HG02973 (cell line): ENCODE measurements around the gene KCNH2.
"Not testable (repeated sequence)": the region's sequence is repeated elsewhere in the genome, so short reads cannot be mapped to it uniquely, and the experiment has no call there.

Source experiments
- ATAC-seq: cut with Tn5 transposase; IDR thresholded peaks from one replicate; pipeline ENCODE4 v1.9.1; 2021; ENCODE audit warnings: moderate library complexity; ENCODE audit not compliant: unreplicated experiment

KCNH2 gene

DNA sequence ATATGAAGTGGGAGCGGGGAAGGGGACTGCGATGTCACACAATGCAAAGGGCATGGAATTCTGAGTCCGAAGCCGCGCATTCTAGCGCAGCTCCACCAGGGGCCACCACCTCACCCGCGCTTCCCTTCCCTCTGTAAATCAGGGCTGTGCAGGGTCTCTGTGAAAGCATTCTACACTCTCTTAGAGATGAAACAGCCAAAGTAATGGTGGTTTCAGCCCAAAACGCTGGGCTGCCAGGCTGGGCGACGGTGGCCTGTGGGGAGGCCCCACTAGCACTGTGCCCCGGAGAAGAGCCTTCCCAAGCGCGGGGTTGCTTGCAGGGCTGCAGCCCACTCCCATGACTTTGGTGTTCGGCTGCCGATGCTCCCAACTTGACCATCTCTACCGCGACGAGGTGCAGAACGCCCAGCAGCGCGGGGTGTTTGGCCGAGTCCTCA, 34.8 kb upstream of the KCNH2 start:
- no peak for ATAC-seq

DNA sequence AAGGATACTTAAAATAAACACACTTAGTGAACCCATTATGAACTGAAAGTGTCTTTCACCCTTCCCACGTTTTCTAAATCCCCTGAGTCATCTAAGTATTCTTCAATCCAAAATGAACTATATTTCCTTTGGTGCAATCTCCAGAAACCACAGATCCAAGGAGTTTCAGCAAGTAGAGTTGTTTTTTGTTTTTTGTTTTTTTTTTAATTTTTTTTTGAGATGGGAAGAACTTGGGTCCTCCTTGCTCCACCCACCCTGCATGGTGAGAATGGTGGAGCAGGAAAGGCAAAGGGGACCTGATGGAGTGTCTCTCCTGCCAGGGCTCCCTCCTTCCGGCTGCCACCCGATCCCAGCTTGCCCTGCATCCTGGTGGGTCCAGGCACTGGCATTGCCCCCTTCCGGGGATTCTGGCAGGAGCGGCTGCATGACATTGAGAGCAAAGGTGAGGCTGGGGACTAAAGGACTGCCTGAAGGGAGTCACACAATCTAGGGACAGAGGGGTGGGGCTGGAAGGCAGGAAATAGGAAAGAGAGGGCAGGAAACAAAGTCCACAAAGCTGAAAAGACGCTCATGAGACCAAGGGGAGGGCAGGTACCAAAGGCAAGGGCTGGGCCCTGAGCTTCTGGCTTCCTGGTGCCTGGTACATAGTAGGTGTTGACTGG, 34.0 kb upstream of the KCNH2 start:
- ATAC-seq: no peak

DNA sequence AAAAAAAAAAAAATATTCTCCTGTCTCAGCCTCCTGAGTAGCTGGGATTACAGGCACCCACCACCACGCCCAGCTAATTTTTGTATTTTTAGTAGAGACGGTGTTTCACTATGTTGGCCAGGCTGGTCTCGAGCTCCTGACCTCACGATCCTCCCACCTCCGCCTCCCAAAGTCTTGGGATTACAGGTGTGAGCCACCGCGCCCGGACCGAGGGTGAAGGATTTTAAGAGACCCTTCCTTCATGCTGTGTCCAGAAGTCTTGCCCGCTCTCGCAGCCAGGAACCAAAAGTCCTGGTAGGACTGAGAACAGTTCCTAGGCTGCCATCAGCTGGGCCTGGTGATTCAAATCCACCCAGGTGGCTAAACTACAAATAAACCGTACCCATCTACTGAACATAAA, 33.5 kb upstream of the KCNH2 start:
- not testable (repeated sequence) for ATAC-seq

DNA sequence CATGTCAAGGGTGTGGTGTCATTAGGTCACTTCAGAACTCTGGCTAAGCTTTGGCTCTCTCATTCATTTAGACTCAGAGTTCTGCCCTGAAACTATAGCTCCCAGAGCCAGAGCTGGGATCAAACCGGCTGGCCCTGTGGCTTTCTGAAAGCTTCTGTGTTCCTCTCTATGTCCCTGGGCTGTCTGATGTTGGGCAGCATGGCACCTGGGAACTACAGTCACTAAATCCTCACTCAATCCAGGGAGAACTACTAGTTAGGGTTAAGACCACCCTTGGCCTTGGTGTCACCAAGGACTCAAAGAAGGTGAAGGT, 32.9 kb upstream of the KCNH2 start:
- ATAC-seq: no peak

DNA sequence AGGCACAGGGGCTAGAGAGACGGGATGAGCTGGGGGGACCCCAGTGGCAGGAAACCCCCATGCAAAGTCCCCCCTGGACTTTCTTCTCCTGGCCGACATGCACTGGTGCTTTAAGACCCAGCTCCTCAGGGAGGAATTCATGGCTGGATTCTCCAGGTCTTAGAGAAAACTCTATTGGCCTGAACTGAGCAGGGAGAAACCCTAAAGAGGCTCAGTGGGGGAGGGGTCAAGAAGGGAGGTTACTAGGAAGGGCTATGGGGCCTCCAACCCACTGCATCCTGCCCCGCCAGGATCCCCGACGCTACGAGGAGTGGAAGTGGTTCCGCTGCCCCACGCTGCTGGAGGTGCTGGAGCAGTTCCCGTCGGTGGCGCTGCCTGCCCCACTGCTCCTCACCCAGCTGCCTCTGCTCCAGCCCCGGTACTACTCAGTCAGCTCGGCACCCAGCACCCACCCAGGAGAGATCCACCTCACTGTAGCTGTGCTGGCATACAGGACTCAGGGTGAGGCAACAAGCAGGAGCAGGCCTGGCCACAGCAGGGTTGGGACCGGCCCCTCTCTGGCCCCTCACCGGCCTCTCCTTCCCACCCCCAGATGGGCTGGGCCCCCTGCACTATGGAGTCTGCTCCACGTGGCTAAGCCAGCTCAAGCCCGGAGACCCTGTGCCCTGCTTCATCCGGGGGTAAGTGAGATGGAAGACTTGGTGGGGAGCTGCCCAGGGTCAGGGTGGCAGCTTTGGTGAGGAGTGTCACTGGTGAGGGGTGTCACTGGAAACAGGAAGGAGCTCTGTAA, 32.4 kb upstream of the KCNH2 start:
- ATAC-seq: no peak

DNA sequence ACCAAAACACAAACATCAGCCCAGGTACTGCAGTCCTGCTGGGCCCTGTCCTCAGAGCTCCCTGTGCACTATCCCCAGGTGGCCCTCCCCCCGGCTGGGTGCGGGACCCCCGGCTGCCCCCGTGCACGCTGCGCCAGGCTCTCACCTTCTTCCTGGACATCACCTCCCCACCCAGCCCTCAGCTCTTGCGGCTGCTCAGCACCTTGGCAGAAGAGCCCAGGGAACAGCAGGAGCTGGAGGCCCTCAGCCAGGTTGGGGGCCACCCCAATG, 31.9 kb upstream of the KCNH2 start:
- no peak for ATAC-seq

DNA sequence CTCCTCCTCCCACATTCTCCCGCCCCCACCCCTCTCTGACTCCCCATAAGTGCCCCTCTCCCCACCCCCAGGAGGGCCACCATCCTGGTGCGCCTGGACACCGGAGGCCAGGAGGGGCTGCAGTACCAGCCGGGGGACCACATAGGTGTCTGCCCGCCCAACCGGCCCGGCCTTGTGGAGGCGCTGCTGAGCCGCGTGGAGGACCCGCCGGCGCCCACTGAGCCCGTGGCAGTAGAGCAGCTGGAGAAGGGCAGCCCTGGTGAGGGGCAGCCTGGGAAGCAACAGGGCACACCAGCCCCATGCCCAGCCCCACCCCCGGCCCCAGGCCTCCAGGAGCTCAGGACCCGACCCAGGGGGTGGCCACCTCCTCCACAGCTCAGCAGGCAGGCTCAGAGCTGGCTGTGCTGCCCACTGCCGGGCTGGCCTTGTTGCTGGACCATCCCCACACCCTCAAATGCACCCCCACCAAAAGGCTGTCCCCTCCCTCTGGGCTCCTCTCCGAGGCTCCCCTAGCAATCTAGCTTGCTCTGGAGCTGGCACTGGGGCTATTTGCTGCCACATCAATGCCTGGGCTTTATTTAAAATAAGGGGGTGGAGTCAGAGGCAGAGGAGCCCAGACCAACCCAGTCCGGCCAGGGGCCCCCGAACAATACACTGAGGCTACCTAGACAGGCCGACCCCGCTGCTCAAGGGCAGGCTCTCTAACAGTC, 31.4 kb upstream of the KCNH2 start:
- ATAC-seq: no peak

DNA sequence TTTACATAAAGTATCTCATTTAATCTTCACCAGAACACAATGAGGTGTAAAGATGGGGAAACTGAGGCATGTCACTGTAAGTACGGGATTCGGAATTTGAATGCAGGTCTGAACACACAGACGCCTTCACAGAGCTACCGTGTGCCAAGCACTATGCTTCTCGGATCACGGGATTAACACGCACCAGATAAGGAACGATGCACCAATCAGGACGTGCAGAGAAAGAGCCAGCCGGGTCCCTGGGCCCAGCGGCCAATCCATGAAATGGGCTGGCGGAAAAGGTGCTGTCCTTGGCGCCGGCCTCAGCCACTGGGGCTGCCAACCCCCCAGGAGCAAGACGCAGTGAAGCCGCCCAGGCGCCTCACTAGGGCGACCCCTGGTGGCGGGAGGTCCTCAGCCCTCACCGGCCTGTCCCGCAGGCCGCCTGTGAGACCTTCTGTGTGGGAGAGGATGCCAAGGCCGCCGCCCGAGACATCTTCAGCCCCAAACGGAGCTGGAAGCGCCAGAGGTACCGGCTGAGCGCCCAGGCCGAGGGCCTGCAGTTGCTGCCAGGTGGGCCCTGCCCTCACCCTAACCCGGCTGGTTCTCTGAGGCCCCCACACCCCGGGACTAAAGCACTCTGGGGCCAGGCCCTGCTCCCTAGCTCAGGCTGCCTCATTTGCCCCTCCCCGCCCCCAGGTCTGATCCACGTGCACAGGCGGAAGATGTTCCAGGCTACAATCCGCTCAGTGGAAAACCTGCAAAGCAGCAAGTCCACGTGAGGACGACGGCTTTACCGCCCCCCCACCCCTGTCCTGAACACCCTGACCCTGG, 30.6 kb upstream of the KCNH2 start:
- peak; percentile 72 for ATAC-seq

DNA sequence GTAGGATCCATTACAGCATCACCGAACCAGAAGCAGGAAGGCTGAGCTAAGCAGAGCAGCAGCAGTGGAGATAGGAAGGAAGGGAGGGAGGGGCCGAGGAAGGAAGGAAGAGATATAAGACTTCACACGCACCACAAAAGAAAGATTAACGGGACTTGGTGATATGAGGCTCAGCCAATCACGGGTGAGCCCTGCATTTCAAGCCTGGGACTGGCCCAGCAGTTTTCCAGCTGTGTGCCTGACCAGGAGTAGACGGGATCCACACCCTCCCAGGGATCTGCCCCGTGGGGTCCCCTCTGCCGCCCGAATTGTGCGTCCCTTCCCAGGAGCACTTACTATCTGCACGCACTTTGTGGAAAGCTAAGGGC, 30.0 kb upstream of the KCNH2 start:
- ATAC-seq: no peak

DNA sequence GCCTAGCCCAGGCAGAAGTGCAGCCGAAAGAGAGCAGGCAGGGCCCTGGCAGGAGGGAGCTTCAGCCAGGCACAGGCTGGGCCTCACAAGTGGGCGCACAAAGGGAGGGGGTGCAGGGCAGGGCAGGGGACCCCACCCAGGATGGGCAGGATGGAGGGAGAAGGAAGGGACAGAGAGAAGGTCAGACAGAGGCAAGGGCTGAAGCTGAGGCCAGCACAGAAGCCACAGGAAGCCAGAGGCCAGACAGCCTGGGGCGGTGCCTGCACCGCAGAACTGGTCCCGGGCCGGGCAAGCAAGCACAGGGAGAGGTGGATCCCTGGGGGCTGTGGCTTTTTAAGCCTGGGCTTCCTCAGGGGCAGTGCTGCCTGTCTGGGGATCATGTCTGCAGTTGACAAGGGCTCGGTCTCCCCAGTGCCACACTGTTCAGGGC, 29.4 kb upstream of the KCNH2 start:
- no peak for ATAC-seq

DNA sequence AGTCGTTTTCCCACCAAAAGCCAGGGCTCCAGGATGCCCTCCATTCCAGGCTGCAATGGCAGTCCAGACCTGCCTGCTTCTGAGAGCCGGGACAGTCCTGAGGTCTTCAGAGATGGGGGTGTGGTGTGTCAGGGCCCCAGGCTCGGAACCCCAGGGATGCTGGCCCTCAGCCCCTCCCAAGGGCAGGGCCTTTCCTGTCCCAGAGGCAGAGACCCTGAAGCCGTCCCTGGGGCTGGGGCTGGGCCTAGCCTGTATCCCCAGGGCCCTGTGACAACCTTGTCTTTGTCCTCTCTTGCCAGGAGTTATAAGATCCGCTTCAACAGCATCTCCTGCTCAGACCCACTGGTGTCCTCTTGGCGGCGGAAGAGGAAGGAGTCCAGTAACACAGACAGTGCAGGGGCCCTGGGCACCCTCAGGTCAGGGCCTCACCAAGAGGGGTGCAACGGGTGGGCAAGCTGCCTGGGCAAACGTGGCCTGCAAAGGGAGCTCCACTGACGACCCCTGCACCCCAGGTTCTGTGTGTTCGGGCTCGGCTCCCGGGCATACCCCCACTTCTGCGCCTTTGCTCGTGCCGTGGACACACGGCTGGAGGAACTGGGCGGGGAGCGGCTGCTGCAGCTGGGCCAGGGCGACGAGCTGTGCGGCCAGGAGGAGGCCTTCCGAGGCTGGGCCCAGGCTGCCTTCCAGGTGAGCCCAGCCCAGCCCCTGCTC, 28.6 kb upstream of the KCNH2 start:
- no peak for ATAC-seq

DNA sequence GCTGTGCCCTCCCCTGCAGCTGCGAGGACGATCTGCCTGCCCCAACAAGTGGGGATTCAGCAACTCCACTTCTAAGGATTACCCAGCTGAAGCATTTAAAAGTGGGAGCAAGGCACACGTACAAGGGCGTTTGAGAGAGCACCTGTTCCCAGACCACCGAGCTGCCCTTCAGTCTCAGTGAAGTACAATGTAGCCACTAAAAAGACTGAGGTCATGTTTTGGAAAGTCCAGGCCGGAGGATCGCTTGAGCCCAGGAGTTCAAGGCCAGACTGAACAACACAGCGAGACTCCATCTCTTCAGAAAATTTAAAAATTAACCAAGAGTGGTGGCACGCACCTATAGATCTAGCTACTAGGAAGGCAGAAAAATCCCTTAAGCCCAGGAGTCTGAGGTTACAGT, 27.4 kb upstream of the KCNH2 start:
- no peak for ATAC-seq

DNA sequence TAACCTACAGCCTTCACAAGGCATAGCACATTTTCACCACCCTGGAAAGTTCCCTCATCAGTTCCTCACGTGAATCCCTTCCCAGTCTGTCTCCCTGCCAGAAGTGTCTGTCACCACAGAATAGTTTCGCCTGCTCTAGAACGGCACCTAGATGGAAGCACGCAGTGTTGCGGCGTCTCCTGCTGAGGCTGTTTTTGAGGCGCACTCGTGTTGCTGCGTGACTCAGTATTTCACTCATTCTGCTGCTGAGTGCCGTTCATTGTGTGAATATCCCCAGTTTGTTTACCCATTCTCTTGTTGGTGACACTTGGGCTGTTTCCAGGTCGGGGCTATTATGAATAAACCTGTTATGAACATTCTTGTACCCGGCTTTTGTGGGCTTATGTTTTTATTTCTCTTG, 25.5 kb upstream of the KCNH2 start:
- no peak for ATAC-seq

DNA sequence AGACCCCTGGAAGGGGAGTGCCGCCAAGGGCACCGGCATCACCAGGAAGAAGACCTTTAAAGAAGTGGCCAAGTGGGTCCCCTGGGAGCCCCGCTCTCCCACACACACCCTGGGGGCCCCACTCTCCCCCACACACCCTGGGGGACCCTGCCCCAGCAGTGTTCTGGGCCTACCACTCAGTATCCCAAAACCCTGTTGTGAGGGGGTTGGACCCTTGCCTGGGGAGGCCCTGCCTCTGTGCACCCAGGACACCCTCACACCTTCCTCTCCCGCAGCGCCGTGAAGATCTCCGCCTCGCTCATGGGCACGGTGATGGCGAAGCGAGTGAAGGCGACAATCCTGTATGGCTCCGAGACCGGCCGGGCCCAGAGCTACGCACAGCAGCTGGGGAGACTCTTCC, 23.4 kb upstream of the KCNH2 start:
- ATAC-seq: no peak

DNA sequence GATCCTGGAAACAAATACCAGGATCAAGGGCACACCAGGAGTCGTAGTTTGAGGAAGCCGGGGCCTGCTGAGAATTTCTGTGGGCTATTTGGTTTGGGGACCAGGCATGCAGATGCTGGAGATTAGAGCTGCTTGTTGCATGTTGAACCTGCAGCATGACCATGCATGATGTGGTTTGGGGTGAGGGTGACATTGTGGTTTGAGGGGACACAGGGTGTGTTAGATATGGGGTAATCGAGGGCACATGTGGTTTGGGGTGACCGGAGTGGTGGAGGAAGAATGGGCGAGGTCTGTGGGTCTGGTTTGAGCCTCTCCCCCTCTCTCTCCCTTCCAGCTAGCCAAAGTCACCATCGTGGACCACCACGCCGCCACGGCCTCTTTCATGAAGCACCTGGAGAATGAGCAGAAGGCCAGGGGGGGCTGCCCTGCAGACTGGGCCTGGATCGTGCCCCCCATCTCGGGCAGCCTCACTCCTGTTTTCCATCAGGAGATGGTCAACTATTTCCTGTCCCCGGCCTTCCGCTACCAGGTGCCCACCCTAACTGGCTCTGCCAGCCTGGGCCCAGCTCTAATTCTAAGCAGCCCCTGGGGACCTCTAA, 22.9 kb upstream of the KCNH2 start:
- ATAC-seq: no peak

DNA sequence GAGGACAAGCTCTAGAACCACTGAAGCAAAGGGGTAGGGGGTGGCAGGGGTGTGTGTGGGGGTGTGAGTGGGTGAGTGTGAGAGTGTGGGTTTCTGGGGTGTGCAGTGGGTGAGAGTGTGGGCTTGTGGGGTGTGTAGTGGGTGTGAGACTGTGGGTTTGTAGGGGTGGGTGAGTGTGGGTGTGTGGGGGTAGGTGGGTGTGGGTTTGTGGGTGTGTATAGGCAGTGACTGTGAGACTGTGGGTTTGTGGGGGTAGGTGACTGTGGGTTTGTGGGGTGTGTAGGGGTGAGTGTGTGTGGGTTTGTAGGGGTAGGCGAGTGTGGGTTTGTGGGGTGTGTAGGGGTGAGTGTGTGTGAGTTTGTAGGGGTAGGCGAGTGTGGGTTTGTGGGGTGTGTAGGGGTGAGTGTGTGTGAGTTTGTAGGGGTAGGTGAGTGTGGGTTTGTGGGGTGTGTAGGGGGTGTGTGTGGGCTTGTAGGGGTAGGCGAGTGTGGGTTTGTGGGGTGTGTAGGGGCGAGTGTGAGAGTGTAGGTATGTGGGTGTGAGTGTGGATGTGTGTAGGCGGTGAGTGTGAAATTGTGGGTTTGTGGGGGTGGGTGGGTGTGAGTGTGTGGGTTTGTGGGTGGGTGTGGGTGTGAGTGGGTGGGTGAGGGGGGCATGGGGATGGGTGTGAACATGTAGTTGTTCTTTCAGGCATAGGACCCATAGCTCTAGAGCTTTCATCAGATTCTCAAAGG, 21.5 kb upstream of the KCNH2 start:
- ATAC-seq: no peak

DNA sequence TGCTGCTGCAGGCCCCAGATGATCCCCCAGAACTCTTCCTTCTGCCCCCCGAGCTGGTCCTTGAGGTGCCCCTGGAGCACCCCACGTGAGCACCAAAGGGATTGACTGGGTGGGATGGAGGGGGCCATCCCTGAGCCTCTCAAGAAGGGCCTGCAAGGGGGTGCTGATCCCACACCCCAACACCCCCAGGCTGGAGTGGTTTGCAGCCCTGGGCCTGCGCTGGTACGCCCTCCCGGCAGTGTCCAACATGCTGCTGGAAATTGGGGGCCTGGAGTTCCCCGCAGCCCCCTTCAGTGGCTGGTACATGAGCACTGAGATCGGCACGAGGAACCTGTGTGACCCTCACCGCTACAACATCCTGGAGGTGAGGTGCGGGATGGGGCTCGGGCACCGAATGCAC, 20.9 kb upstream of the KCNH2 start:
- no peak for ATAC-seq

DNA sequence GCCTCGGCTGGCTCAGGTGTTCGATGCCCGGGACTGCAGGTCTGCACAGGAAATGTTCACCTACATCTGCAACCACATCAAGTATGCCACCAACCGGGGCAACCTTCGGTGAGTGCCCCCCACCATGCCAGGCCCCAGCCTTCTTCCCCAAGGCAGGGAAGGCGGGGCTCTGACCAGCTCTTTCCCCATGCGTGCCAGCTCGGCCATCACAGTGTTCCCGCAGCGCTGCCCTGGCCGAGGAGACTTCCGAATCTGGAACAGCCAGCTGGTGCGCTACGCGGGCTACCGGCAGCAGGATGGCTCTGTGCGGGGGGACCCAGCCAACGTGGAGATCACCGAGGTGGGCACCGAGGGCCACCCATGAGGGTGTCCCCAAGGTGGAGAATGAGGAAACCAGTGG, 20.2 kb upstream of the KCNH2 start:
- ATAC-seq: no peak

DNA sequence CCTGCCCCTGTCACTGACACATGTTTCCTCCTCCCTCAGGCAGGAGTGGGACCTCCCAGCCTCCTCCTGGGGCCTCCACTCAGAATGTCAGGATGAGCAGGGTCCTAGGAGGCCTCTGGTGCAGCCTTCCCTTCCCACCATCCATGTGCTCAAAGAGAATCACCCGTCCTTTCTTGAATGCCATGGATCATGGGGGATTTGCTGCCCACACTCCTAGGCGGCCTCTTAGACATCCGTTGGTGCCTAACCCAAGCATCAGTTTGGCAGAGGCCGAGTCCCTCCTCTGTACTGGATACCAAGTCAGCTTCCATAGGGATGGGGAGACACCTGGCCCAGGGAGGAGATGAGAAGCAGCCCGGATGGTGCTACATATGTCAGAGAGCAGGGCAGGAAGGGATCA, 19.7 kb upstream of the KCNH2 start:
- ATAC-seq: no peak

DNA sequence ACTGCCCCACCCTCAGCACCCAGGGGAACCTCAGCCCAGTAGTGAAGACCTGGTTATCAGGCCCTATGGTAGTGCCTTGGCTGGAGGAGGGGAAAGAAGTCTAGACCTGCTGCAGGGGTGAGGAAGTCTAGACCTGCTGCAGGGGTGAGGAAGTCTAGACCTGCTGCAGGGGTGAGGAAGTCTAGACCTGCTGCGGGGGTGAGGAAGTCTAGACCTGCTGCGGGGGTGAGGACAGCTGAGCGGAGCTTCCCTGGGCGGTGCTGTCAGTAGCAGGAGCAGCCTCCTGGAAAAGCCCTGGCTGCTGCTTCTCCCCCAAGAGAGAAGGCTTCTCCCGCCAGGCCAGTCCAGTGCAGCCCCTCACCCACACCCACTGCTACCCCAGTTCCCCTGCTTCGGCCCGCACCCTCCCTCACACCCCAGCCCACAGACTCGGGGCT, 19.0 kb upstream of the KCNH2 start:
- ATAC-seq: no peak
